ENCODE data around the gene VPS37C.
"Not testable (repeated sequence)": the region's sequence is repeated elsewhere in the genome, so short reads cannot be mapped to it uniquely, and the experiment has no call there.

VPS37C gene

DNA sequence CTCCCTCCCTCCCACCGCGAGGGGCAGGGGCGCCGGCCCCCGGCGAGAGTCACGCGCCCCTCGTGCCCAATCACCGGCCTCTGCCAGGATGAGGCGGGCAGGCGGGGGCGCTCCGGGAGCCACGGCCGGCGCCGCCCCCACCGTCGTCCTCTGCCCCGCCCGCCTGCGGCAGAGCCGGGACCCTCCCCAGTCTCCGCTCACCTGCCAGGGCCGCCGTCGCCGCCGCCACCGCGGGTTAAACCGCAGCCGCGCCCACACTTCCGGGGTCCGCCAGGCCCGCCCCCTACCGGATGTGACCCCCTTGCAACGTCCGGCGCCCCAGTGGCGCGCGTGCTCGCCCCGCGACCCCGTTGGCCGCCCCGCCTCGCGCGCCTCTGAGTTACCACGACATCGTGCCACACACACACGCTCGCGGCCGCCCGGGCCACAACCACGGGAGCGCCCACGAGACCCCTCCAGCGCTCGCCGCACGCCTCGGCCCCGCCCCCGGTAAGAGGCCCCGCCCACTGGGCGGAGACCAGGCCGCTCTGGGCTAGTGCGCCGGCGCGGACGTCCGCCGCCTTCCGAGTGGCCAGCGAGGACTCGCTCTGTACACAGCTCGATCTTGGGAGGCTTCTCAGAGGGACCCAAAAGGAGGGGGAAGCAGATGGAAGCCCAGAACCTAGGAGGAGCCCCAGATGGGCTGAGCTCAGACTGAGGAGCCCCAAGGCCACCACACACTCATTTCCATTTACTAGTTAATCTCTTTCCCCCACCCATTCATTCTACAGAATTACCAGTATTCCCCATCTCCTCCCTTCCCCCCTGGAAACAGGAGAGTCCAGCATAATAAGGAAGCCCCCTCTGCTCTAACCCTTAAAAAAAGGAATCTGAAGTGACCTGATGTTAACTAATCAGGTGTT lies at the start of gene VPS37C:
Gene VPS37C, minus strand, starts transcription at position 237 of the 902 bp plus-strand sequence. CDS start 22,597 bp downstream, outside the sequence.
- peak; percentile 99 for DNase-seq (ENCODE audit: low spot score)

DNA sequence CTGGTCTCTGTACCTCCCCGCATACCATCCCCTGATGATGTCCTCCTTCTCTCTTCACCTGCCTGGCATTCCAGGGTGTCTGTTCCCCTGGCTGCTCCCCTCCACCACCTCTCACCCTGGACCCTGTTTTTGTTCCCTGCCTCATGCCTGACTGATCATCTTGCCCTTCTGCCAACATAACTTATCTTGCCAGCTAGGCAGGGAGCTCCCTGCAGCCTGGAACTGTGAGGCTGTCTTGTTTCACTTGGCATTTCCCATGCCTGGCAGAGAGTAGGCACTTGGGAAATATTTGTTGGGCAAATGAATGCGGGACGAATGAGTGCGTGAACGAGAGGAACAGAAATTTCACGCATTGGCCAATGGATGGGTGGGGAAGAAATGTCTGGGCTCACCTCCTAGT lies 49.4 kb upstream of the VPS37C start:
- not testable (repeated sequence) for DNase-seq (ENCODE audit: low spot score)

DNA sequence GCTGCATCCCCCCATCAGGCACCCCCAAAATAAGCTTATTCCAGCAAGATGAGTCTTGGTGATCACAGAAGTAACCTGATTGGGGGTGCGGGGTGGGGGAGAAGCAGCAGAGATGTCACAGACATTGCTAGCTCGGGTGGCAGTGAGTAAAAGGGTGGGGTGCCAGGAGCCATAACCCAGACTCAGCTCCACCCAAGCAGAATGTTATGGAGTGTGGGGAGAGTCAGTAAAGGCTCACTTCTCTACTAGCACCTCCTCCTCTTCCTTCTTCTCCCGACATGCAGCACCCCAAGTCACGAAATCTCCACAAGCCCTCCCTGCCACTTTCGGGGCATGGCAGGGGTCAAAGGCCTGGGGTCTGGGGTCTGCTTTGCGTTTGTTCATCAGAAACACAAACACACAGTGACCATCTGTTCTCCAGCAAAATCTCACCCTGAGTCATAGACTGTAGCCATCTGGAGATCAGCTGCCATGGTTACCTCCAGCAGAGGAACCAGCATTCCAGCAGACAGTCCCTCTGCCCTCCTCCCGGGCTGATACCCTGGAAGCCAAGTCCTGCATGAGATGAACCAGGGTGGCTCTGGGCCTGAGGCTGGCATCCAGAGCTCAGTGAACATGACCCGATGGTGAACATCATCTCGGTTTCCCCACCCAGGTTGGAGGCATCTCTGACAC lies 46.5 kb upstream of the VPS37C start:
- not testable (repeated sequence) for DNase-seq (ENCODE audit: low spot score)

DNA sequence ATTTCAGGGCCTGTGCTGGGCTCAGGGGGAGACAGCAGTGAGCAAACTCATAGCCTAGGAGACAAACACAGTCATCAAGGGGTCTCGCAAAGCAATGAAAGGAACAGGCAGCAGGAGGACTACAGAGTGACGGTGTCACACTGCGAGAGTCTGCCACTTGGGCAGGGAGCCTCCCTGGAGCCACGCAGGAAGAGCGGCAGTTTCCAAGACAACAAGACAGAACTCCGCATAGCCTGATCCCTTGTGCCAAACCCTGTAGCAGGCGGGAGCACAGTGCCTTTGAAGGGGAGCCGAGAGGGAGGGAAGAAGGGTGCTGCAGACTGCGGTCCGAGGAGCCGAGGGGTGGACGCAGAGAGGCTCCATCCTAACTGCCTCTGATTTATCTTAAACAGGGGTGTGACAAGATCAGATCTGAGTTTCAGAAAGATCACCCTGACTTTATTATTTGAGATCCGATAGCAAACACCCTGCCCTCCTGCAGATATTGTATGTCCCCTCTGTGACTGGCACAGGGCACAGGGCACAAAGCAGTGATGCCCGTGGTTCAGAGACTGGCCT lies 43.4 kb upstream of the VPS37C start:
- DNase-seq (ENCODE audit: low spot score), result not testable (repeated sequence)

DNA sequence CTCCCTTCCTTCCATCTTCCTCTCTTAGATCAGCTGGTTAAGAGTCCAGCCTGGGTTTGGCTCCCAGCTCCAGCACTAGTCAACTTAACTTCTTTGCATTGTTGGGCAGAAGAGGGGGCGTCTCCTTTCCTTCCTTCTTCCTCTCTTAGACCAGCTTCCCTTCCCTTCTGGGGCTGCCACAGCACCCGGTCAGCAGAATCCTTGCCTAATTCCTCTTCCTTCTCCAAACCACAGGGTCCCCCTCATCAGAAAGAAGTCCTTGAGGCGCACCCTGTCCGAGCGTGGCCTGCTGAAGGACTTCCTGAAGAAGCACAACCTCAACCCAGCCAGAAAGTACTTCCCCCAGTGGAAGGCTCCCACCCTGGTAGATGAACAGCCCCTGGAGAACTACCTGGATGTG lies 42.6 kb upstream of the VPS37C start:
- DNase-seq (ENCODE audit: low spot score), result not testable (repeated sequence)

DNA sequence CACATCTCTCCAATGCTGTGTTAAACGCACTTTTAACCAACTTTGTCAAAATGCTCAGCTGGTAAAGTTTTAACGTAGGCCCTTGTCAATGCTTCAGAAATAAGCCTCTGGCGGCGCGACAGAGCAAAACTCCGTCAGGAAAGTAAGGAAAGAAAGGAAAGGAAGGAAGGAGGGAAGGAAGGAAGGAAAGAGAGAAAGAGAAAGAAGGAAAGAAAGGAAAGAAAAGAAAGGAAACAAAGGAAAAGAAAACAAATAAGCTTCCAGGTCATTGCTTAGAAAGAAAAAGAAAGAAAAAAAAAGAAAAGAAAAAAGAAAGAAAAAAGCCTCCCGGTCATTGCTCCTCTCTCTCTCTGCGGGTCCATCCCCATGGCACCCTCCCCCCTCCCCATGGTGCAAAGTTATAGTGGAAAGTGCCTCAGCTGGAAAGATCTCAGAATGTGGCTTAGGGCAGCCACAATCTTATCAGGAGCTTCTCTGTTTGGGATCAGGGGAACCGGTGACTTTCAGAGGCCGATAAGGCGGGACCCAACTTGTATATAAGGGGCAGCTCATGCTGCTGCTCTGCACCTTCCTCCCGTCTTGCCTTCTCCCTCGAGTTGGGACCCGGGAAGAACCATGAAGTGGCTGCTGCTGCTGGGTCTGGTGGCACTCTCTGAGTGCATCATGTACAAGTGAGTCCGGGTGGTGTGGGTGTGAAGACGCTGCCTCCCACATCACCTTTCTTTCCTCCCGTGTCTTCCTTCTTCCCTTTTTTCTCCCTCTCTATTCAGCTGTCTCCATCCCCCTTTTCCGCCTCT lies 41.9 kb upstream of the VPS37C start, which contains the start of gene PGA3:
Gene PGA3, plus strand, starts transcription at position 566 of the 797 bp plus-strand sequence. Its CDS starts 50 bp downstream, at position 616.
- not testable (repeated sequence) for DNase-seq (ENCODE audit: low spot score)

DNA sequence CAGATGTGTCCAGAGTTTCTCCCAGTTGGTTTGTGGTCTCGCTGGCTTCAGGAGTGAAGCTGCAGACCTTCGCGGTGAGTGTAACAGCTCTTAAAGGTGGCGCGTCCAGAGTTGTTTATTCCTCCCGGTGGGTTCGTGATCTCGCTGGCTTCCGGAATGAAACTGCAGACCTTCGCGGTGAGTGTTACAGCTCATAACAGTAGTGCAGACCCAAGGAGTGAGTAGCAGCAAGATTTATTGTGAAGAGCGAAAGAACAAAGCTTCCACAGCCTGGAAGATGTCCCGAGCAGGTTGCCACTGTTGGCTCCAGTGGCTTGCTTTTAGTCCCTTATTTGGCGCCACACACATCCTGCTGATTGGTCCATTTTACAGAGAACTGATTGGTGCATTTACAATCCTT lies 40.2 kb upstream of the VPS37C start:
- no peak for DNase-seq (ENCODE audit: low spot score)

DNA sequence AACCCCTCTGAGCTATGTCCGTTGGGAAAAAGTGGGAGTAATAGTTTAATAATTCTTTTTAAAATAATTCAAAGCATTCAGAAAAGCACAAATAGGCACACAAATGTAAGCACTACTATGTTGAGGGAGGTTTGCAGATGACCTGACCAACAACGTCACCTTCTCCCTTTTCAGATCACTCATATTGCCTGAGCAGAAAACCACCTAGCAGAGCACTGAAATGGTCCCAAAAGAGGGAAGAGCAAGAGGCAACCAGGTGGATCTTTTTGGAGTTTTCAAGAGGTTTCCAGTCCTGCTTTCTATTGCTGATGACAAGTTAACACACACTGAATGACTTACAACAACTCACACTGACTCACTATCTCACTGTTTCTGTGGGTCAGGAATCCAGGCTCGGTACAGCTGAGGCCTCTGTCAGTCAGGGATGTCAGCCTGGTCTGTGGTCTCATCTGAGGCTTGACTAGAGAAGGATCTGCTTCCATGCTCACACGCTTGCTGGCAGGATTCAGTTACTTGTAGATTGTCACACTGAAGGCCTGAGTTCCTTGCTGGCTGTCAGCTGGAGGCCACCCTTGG lies 37.8 kb upstream of the VPS37C start:
- no peak for DNase-seq (ENCODE audit: low spot score)

DNA sequence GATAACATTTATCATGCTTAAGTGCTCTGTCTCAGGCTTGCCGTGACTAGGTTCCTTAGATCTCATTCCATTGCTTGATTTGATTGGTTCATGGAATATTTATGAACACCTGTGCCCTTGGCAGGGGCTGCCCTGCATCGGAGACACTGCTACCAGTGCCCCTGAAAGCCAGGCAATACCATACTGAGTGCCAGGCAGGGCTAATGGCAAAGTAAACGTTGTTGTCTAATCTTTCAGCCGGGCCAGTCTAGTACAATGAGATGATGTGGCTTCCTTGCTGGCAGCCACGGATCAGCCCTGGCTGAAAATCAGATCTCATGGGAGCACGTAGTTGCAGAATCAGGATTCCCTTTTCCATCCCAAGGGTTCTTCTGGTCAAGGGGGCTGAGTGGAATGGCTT lies 37.1 kb upstream of the VPS37C start:
- DNase-seq (ENCODE audit: low spot score), result no peak

DNA sequence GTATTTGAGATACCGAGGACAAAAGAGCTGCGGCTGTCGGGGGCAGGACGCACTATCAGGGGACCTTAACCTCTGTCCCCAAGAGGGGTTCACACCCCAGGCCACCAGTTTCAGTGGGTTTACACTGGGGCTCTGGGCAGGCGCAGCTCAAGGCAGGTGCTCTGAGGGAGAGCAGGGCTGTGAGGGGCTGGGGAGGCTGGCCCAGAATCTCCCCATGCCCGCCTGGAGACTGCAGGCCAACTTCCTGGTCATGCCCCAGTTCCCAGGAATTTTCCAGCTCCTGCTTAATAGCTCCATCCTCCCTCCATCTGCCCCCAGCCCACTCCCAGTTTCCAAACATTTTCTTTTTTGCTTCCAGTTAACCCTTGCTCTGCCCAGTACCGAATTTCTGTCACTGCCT lies 34.5 kb upstream of the VPS37C start:
- DNase-seq (ENCODE audit: low spot score), result no peak

DNA sequence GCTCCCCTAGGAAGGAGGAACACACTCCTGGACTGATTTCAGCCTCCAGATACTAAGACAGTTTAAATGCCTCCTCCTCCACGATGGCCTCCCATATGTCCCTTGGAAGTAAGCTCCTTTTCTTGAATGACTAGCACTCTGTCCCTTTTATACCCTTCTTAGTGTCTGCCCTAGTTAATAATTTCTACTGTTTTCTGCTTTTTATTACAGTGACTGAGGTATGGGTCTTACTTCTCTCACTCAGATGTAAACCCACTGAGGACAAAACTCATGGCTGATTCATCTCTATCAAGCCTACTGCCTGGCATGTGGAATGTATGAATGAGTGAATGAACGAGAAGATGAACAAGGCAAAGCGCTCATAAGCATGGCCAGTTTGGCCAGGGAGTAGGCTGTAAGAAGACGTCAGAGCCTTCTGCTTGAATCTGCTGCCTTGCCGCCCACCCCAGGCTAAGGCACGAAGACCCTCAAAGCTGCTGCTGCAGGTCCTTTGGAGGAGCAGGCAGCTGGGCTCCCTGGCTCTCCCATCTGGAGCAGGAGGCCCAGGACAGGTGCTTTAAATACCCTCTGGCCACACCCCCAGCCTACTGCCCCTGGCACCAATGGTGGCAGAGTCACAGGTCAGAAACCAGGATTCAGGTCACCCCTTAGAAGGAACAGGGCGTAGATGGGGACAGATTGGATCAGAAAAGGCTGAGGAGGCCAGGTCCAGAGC lies 33.9 kb upstream of the VPS37C start:
- DNase-seq (ENCODE audit: low spot score), result no peak

DNA sequence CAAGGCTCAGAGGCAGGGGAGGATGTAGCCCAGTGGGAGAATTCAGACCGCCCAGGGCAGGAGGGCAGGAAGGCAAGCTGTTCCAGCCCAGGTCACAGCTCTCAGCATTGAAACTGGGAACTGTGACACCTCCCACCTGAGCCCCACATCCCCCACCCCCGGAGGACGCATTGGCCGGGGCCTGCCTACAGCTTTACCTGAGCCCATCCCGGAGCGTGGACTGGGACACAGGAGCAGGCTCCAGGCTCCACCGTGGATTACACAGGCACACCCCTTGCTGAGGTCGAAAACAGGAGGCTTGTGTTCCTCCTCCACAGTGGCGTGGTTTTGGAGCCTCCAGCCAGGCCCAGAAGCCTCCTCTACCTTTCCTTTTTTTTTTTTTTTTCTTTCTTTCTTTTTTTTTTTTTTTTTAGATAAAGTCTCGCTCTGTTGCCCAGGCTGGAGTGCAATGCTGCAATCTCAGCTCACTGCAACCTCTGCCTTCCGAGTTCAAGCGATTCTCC lies 33.0 kb upstream of the VPS37C start:
- DNase-seq (ENCODE audit: low spot score), result no peak

DNA sequence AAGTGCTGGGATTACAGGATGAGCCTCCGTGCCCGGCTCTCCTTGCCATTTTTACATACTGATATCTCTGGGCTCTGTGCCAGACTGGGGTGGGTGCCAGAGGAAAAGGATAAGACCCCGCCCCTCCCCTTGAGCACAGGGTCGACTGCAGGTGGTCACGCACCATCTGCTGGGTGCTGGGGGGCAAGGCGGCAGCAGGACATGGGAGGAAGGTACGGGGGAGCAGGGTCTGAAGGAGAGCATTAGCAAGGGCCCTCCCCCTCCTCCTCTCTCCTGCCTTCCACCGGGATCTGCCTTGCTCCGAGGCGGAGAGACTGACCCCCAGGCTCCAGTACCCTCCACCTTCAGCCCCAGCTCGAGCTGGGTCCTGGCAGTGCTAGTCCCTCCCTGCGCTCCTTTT lies 32.4 kb upstream of the VPS37C start:
- no peak for DNase-seq (ENCODE audit: low spot score)

DNA sequence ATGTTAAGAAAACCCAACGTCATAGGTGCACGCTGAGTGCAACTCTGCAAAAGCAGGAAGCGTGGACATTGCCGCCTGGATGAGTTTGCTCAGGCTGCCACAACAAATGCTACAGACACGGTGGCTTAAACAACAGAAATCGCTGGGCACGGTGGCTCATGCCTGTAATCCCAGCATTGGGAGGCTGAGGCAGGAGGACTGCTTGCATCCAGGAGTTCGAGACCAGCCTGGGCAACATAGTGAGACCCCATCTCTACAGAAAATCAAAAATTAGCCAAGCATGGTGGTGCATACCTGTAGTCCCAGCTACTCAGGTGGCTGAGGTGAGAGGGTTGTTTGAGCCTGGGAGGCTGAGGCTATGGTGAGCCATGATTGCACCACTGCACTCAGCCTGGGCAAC lies 28.7 kb upstream of the VPS37C start:
- no peak for DNase-seq (ENCODE audit: low spot score)

DNA sequence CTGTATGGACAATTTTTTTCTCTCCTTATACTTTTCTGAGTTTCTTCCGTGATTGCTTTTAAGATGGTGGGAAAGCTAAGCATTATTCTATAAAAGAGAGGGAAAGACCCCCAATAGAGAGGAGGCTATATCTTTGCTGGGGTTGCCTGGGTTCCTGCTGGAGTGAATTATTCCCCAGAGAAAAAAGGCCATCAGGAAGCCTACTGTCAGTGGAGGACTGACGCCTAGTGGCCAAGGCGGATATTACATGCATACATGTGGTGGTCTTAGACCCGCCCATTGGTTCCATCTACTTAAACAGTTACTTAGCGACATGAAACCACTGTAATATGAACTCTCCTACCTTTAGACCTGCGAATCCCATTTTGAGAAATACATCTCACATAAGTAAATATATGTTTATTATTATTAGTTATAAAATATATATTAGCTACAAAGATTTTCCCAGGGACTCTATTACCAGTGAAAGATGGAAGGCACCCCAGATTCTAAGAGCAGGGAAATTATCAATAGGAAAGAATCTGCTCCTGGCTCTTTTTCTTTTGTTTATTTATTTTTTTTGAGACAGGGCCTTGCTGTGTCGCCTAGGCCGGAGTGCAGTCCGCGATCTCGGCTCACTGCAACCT lies 26.4 kb upstream of the VPS37C start:
- peak; percentile 75 for DNase-seq (ENCODE audit: low spot score)

DNA sequence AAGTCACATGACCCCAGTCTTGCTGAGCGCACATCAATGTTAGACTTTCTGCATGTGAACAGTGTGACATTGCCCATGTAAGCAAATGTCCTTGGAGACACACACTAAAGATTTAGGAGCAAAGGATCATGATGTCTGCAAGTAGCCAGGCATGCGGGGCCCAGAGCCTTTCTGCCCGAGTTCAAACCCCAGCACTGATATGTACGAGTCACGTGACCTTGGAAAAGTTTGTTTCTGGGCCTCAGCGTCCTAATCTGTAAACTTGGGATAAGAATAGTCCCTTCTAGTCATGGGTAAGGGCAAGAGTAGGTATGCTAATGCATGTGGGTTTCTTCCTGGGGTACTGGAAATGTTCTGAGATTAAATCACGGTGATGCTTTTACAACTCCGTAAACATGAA lies 25.3 kb upstream of the VPS37C start:
- DNase-seq (ENCODE audit: low spot score), result no peak

DNA sequence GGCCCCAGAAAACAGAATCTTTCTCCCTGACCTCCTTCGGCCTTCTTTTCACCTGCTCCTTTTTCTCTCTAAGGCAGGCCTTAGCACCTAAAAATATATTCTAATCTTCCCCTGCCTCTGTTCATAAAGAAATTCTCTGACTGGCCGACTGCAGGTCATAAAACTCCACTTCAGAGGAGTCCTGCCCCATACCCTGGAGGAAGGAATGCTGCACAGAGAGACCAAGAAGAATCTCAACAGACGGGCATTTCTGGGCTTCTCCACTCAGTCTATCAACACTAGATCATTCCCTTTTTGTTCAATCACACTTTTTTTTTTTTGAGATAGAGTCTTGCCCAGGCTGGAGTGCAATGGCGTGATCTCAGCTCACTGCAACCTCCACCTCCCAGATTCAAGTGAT lies 22.4 kb upstream of the VPS37C start:
- DNase-seq (ENCODE audit: low spot score), result no peak

DNA sequence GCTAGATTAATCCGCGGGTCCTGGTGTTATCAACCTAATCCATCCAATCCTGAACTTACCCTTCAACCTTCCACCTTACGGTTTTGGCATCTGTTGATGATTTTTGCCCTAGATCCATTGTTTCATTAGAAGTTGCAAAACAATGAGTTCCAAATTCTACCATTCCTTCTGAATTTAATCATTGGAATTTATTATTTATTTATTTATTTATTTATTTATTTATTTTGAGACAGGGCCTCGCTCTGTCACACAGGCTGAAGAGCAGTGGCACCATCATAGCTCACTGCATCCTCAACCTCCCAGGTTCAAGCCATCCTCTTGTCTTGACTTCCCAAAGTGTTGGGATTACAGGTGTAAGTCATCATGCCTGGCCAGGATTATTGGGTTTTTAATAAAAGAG lies 20.3 kb upstream of the VPS37C start:
- no peak for DNase-seq (ENCODE audit: low spot score)

DNA sequence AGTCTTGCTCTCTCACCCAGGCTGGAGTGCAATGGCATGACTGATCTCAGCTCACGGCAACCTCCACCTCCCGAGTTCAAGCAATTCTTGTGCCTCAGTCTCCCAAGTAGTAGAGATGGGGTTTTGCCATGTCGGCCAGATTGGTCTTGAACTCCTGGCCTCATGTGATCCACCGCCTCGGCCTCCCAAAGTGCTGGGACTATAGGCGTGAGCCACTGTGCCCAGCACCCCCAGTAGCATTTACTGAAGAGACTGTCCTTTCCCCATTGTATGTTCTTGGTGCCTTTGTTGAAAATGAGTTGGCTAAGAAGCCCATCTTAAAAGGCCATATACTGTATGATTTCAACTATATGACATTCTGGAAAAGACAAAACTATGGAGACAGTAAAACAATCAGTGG lies 19.0 kb upstream of the VPS37C start:
- not testable (repeated sequence) for DNase-seq (ENCODE audit: low spot score)

DNA sequence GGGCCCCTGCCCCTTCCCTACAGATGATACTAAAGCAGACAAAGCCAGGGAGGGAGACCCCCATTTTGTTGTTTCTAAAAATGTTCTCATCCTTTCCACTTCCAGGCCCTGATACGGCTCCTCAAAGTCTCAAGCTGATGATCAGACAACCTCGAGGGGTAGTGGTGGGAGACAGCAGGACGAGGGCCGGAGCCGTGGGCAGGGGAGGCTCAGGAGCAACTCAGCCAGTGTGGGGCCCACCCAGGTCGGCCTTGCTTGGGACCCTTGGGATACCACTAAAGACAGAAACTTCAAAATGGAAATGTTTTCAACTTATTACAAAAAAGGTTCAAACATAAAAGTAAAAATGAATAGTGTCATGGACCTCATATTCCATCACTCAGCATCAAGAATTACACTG lies 15.2 kb upstream of the VPS37C start:
- no peak for DNase-seq (ENCODE audit: low spot score)
